ENCODE data around the gene SSBP4.

SSBP4 gene

GRCh38 chr19:18449552-18449951 is 30.4 kb downstream of the SSBP4 start:
- Histone ChIP-seq H3K9ac (ENCODE audit: low read depth, low read length) (no peak overlapping the region), H3K27me3 (ENCODE audit: insufficient read depth, low read length, poor library complexity) (no peaks in the 10 kb centered on the region), H3K79me2 (ENCODE audit: insufficient read depth, low read length) (no peaks in the 10 kb centered on the region), H2AFZ (ENCODE audit: low read depth, low read length) (no peak overlapping the region), H3K4me3 (ENCODE audit: low read depth in 1 of 2, low read length in 2 of 2) (no peak overlapping the region), H3K4me1 (ENCODE audit: insufficient read depth, low read length) (no peaks in the 10 kb centered on the region), H3K27ac (ENCODE audit: low read length) (no peak overlapping the region), H3K36me3 (ENCODE audit: insufficient read depth, low read length) (peaks cover 70% of the 10 kb centered on the region), H3K9me3 (ENCODE audit: insufficient read depth, low read length, severe bottlenecking) (no peaks in the 10 kb centered on the region), H4K20me1 (ENCODE audit: insufficient read depth, low read length) (peaks cover 29% of the 10 kb centered on the region), H3K4me2 (ENCODE audit: insufficient read depth, low read length) (no peak overlapping the region)
- no peak for DNase-seq
- ATAC-seq (ENCODE audit: insufficient read depth, low read depth) = no peak
- TF ChIP-seq CTCF (IDR thresholded peaks at IDR 0.05; ENCODE audit: borderline replicate concordance, extremely low read depth, low read length, poor library complexity, severe bottlenecking) (peak; percentile 1), EZH2 (IDR thresholded peaks at IDR 0.05; ENCODE audit: borderline replicate concordance, low read depth, low read length, severe bottlenecking) (no peak)

- ATAC-seq (ENCODE audit: insufficient read depth, low read depth) (no peak), DNase-seq (no peak)
- no peak for TF ChIP-seq CTCF (IDR thresholded peaks at IDR 0.05; ENCODE audit: borderline replicate concordance, extremely low read depth, low read length, poor library complexity, severe bottlenecking)
- no peak for TF ChIP-seq EZH2 (IDR thresholded peaks at IDR 0.05; ENCODE audit: borderline replicate concordance, low read depth, low read length, severe bottlenecking)
- Histone ChIP-seq H3K27ac (ENCODE audit: low read length) (no peak overlapping the region), H3K9me3 (ENCODE audit: insufficient read depth, low read length, severe bottlenecking) (no peaks in the 10 kb centered on the region), H3K79me2 (ENCODE audit: insufficient read depth, low read length) (no peaks in the 10 kb centered on the region), H3K4me3 (ENCODE audit: low read depth in 1 of 2, low read length in 2 of 2) (no peak overlapping the region), H3K4me1 (ENCODE audit: insufficient read depth, low read length) (no peaks in the 10 kb centered on the region), H2AFZ (ENCODE audit: low read depth, low read length) (no peak overlapping the region), H3K9ac (ENCODE audit: low read depth, low read length) (no peak overlapping the region), H4K20me1 (ENCODE audit: insufficient read depth, low read length) (peaks cover 29% of the 10 kb centered on the region), H3K36me3 (ENCODE audit: insufficient read depth, low read length) (peaks cover 63% of the 10 kb centered on the region), H3K4me2 (ENCODE audit: insufficient read depth, low read length) (no peak overlapping the region), H3K27me3 (ENCODE audit: insufficient read depth, low read length, poor library complexity) (no peaks in the 10 kb centered on the region)
These were observed 31.1 kb downstream of the SSBP4 start for GRCh38 chr19:18450021-18450930.

GRCh38 chr19:18450931-18451836 is 32.0 kb downstream of the SSBP4 start:
- Histone ChIP-seq H2AFZ (ENCODE audit: low read depth, low read length) (no peak overlapping the region), H3K27me3 (ENCODE audit: insufficient read depth, low read length, poor library complexity) (no peaks in the 10 kb centered on the region), H3K9ac (ENCODE audit: low read depth, low read length) (no peak overlapping the region), H3K9me3 (ENCODE audit: insufficient read depth, low read length, severe bottlenecking) (no peaks in the 10 kb centered on the region), H3K4me2 (ENCODE audit: insufficient read depth, low read length) (no peak overlapping the region), H3K79me2 (ENCODE audit: insufficient read depth, low read length) (no peaks in the 10 kb centered on the region), H4K20me1 (ENCODE audit: insufficient read depth, low read length) (peaks cover 29% of the 10 kb centered on the region), H3K27ac (ENCODE audit: low read length) (no peak overlapping the region), H3K4me1 (ENCODE audit: insufficient read depth, low read length) (no peaks in the 10 kb centered on the region), H3K36me3 (ENCODE audit: insufficient read depth, low read length) (peaks cover 59% of the 10 kb centered on the region), H3K4me3 (ENCODE audit: low read depth in 1 of 2, low read length in 2 of 2) (no peak overlapping the region)
- peak; percentile 92 for ATAC-seq (ENCODE audit: insufficient read depth, low read depth)
- peak; percentile 86 for DNase-seq
- peak; percentile 96 for TF ChIP-seq CTCF (IDR thresholded peaks at IDR 0.05; ENCODE audit: borderline replicate concordance, extremely low read depth, low read length, poor library complexity, severe bottlenecking)
- TF ChIP-seq EZH2 (IDR thresholded peaks at IDR 0.05; ENCODE audit: borderline replicate concordance, low read depth, low read length, severe bottlenecking) = no peak
